ENCODE results near the gene CCDC171.

DNA sequence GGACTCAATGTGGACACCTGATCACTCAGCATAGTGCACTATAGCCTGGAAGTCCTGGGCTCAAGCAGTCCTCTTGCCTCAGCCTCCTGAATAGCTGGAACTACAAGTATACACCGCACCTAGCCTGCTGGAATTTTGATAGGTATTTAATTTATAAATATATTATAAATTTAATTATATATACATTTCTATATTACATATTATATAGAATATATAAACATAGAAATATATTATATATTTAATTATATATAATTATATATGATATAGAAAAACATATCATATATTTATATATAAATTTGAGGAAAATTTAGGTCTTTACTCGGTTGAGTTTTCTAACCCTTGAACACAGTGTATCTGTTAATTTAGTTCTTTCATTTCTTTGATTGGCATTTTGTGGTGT is 26.9 kb upstream of the CCDC171 start:
- TF ChIP-seq, protein P1, sequence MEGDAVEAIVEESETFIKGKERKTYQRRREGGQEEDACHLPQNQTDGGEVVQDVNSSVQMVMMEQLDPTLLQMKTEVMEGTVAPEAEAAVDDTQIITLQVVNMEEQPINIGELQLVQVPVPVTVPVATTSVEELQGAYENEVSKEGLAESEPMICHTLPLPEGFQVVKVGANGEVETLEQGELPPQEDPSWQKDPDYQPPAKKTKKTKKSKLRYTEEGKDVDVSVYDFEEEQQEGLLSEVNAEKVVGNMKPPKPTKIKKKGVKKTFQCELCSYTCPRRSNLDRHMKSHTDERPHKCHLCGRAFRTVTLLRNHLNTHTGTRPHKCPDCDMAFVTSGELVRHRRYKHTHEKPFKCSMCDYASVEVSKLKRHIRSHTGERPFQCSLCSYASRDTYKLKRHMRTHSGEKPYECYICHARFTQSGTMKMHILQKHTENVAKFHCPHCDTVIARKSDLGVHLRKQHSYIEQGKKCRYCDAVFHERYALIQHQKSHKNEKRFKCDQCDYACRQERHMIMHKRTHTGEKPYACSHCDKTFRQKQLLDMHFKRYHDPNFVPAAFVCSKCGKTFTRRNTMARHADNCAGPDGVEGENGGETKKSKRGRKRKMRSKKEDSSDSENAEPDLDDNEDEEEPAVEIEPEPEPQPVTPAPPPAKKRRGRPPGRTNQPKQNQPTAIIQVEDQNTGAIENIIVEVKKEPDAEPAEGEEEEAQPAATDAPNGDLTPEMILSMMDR (IDR thresholded peaks at IDR 0.05) = no peak
- TF ChIP-seq EP300 (IDR thresholded peaks at IDR 0.05; ENCODE audit: low read depth) = no peak
